Measurements from ENCODE around the gene LAP3. TPM values are rescaled to one million over a fixed set of nuclear protein-coding genes. Genes with fewer than 3 reads are reported as not detected.
"Not testable (repeated sequence)": the region's sequence is repeated elsewhere in the genome, so short reads cannot be mapped to it uniquely, and the experiment has no call there.

LAP3 gene
- total and polyA plus RNA-seq, 7 donors: 37.1 to 126 (median 60.3) TPM

- H3K36me3 ChIP-seq: no peaks in the 10 kb centered on the region
- H3K4me3 ChIP-seq: no peak overlapping the region
- intact Hi-C loops (cut with DNase I): no loop called here
- no peaks in the 10 kb centered on the region for H3K9me3 ChIP-seq
- no peak overlapping the region for H3K27ac ChIP-seq
- WGBS, 2 donors: 83% methylated on average over 3 of the region's 3 CpGs
- no peak for DNase-seq
- no peaks in the 10 kb centered on the region for H3K4me1 ChIP-seq
- TF ChIP-seq POLR2AphosphoS5 (IDR thresholded peaks at IDR 0.05): no peak
- TF ChIP-seq EP300 (IDR thresholded peaks at IDR 0.05): no peak
- no peak for TF ChIP-seq POLR2A (IDR thresholded peaks at IDR 0.05)
- no peak for TF ChIP-seq CTCF (IDR thresholded peaks at IDR 0.05)
- no peaks in the 10 kb centered on the region for H3K27me3 ChIP-seq
Measured at GRCh38 chr4:17535906-17536305, 41.1 kb upstream of the LAP3 start.

GRCh38 chr4:17537060-17537459 lies 39.9 kb upstream of the LAP3 start:
- H3K27ac ChIP-seq; intact Hi-C loops (cut with DNase I): not testable (repeated sequence)
- 88 to 93% methylated on average over 6 of the region's 6 CpGs for WGBS, 2 donors

DNA sequence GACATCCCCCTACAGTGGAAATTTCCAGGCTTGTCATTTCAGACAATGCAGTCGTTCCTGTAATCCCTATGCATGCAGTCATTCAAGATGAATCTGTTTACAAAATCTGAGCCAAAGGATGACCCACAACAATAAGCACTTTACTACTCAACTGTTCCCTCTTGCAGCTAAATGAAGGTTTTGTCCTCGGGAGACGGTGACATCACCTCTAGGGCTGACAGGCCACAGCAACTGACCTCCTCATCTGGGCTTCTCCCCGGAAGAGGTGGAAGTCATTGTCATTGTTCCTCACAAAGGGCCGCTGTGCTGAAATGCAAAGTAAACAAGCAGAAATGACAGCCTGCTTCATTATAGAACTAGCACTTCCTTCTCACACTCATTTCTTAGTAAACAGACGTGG lies 32.8 kb upstream of the LAP3 start:
- intact Hi-C loops (cut with DNase I): loop anchor here (10.0 kb wide), 1 partner anchor 261 kb away; no protein-coding TSS in a partner anchor
- TF ChIP-seq CTCF (IDR thresholded peaks at IDR 0.05) (no peak), POLR2AphosphoS5 (IDR thresholded peaks at IDR 0.05) (no peak), POLR2A (IDR thresholded peaks at IDR 0.05) (no peak), EP300 (IDR thresholded peaks at IDR 0.05) (no peak)
- 5 to 41% methylated on average over 6 of the region's 6 CpGs for WGBS, 2 donors

More at GRCh38 chr4:17537060-17537459, 39.9 kb upstream of the LAP3 start:
- not testable (repeated sequence) for H3K27me3 ChIP-seq, H3K4me1 ChIP-seq, H3K36me3 ChIP-seq, H3K9me3 ChIP-seq, DNase-seq, H3K4me3 ChIP-seq

GRCh38 chr4:17544831-17545234 lies 32.2 kb upstream of the LAP3 start:
- intact Hi-C loops (cut with DNase I): loop anchor here (5.0 to 10.0 kb wide), 2 partner anchors 260 to 1047 kb away; no protein-coding TSS in a partner anchor
- no peak for DNase-seq
- WGBS, 2 donors: 15 to 39% methylated on average over 3 of the region's 3 CpGs

More for the DNA sequence above, 32.8 kb upstream of the LAP3 start:
- Histone ChIP-seq H3K9me3 (no peaks in the 10 kb centered on the region), H3K27ac (no peak overlapping the region), H3K4me1 (no peaks in the 10 kb centered on the region), H3K27me3 (no peaks in the 10 kb centered on the region), H3K4me3 (no peak overlapping the region), H3K36me3 (no peaks in the 10 kb centered on the region)
- DNase-seq: no peak

More at GRCh38 chr4:17544831-17545234, 32.2 kb upstream of the LAP3 start:
- no peak overlapping the region for H3K27ac ChIP-seq
- no peaks in the 10 kb centered on the region for H3K4me1 ChIP-seq
- H3K36me3 ChIP-seq: no peaks in the 10 kb centered on the region
- no peak overlapping the region for H3K4me3 ChIP-seq
- no peaks in the 10 kb centered on the region for H3K27me3 ChIP-seq
- TF ChIP-seq EP300 (IDR thresholded peaks at IDR 0.05) (no peak), POLR2A (IDR thresholded peaks at IDR 0.05) (no peak), CTCF (IDR thresholded peaks at IDR 0.05) (no peak), POLR2AphosphoS5 (IDR thresholded peaks at IDR 0.05) (no peak)
- no peaks in the 10 kb centered on the region for H3K9me3 ChIP-seq

All from sigmoid colon (tissue), 7 donors.